Measurements from ENCODE around the gene COP1. TPM values are rescaled to one million over a fixed set of nuclear protein-coding genes. Genes with fewer than 3 reads are reported as not detected.

COP1 gene
- total RNA-seq, 4 donors from 2014 or later, result 37.7 to 51.4 (median 44.8) TPM

DNA sequence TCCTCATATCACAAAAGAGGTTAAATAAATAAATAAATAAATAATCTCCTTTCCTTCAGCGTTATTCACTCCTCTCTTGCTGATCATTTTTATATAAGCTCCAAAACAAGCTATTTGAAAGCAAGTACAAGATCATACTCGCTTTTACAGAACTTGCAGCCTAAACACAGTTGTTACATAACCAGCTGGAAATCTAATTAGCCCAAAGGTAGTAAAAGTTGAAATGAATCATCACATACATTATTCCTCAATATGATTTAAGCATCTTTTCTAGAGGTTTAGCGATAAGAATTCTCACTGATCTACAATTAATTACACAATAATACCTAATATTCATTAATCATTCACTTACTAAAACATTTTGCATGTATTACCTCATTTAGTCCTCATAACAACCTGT is 160.2 kb downstream of the COP1 start:
- no peaks in the 10 kb centered on the region for H3K9me3 ChIP-seq
- 92 to 97% methylated on average over 3 of the region's 3 CpGs for WGBS, 2 donors (ENCODE audit: low coverage in 1 of 2)
- H3K36me3 ChIP-seq, result peaks cover 0 to 16% of the 10 kb centered on the region in 2 donors
- no peak overlapping the region for H3K4me3 ChIP-seq
- H3K27ac ChIP-seq, result no peak overlapping the region
- no peaks in the 10 kb centered on the region for H3K4me1 ChIP-seq
- TF ChIP-seq, protein P1, sequence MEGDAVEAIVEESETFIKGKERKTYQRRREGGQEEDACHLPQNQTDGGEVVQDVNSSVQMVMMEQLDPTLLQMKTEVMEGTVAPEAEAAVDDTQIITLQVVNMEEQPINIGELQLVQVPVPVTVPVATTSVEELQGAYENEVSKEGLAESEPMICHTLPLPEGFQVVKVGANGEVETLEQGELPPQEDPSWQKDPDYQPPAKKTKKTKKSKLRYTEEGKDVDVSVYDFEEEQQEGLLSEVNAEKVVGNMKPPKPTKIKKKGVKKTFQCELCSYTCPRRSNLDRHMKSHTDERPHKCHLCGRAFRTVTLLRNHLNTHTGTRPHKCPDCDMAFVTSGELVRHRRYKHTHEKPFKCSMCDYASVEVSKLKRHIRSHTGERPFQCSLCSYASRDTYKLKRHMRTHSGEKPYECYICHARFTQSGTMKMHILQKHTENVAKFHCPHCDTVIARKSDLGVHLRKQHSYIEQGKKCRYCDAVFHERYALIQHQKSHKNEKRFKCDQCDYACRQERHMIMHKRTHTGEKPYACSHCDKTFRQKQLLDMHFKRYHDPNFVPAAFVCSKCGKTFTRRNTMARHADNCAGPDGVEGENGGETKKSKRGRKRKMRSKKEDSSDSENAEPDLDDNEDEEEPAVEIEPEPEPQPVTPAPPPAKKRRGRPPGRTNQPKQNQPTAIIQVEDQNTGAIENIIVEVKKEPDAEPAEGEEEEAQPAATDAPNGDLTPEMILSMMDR (IDR thresholded peaks at IDR 0.05), result no peak
- TF ChIP-seq POLR2A (IDR thresholded peaks at IDR 0.05), result no peak
- no peak for TF ChIP-seq POLR2AphosphoS5 (IDR thresholded peaks at IDR 0.05)
- no peak for TF ChIP-seq EP300 (IDR thresholded peaks at IDR 0.05)
- no peak for ATAC-seq
- H3K27me3 ChIP-seq, result no peaks in the 10 kb centered on the region

DNA sequence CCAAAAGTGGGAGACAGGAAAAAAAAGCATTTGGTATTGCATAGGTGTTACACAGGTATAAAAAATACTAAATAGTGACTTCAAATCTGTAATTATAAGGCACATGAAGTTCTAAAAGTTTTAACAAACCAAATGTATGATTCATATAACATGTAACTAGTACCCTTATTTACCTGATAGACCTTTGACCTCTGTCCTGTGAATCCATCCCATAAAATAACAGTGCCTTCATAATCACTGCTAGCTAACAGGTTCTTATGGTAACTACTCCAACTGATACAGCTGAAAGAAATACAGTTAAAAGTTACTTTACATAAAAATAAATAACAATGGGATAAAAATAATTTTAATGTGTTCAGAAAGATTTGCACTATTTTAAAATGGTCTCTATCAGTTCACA is 163.5 kb downstream of the COP1 start:
- no peaks in the 10 kb centered on the region for H3K4me1 ChIP-seq
- no peak for ATAC-seq
- H3K4me3 ChIP-seq, result no peak overlapping the region
- TF ChIP-seq, protein P1 (IDR thresholded peaks at IDR 0.05), result no peak
- no peak for TF ChIP-seq POLR2AphosphoS5 (IDR thresholded peaks at IDR 0.05)
- no peak for TF ChIP-seq POLR2A (IDR thresholded peaks at IDR 0.05)
- TF ChIP-seq EP300 (IDR thresholded peaks at IDR 0.05), result no peak
- peaks cover 0 to 45% of the 10 kb centered on the region in 2 donors for H3K36me3 ChIP-seq
- H3K27ac ChIP-seq, result no peak overlapping the region
- H3K27me3 ChIP-seq, result no peaks in the 10 kb centered on the region
- H3K9me3 ChIP-seq, result no peaks in the 10 kb centered on the region

DNA sequence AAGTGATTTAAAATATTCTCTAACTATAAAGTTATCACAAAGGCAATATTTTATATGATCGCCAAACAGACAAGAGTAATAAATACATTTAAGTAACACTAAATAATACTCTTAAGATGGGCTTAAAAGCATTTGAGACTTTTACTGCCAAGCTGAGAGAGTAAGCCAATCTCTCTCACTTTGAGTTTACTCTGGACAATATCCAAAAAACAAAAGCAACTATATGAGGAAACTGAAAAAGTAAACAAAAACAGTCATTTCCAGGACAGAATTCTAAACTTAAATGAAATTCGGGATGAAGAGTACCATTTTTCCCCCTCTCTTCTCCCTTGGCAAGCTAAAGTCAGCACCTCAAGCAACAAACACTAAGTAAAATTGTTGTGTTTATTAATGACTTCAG is 173.2 kb downstream of the COP1 start:
- Histone ChIP-seq H3K4me3 (no peak overlapping the region), H3K27me3 (no peaks in the 10 kb centered on the region), H3K36me3 (peaks cover 0 to 25% of the 10 kb centered on the region in 2 donors), H3K4me1 (peaks cover 0 to 6% (median 0%) of the 10 kb centered on the region in 3 donors), H3K27ac (no peak overlapping the region), H3K9me3 (no peaks in the 10 kb centered on the region)
- TF ChIP-seq POLR2A (IDR thresholded peaks at IDR 0.05), result no peak
- TF ChIP-seq, protein P1 (IDR thresholded peaks at IDR 0.05), result no peak
- TF ChIP-seq POLR2AphosphoS5 (IDR thresholded peaks at IDR 0.05), result no peak
- no peak for TF ChIP-seq EP300 (IDR thresholded peaks at IDR 0.05)
- ATAC-seq, result no peak
- 46 to 47% methylated on average over 2 of the region's 2 CpGs for WGBS, 2 donors (ENCODE audit: low coverage in 1 of 2)

DNA sequence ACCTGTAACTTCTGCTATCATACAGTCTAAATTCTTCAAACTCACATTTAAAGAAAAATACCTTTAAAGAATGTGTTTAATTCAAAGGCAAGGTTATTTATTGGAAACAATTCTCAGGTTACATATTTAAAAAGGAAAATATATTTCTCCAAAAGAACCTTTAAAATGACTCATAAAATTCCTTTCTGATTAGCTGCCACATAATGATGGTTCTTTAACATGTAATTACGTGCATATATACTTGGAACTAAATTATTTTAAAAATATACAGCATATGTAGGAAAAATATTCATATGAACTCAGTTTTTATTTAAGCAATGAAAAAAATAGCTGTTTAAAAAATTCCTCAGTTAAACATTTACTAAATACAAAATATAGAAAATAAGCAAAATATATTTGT is 173.6 kb downstream of the COP1 start:
- Histone ChIP-seq H3K27me3 (no peaks in the 10 kb centered on the region), H3K36me3 (peaks cover 0 to 21% of the 10 kb centered on the region in 2 donors), H3K4me3 (no peak overlapping the region), H3K27ac (no peak overlapping the region), H3K4me1 (peaks cover 0 to 6% (median 0%) of the 10 kb centered on the region in 3 donors), H3K9me3 (no peaks in the 10 kb centered on the region)
- 54 to 67% methylated on average over 1 of the region's 1 CpG for WGBS, 2 donors (ENCODE audit: low coverage in 1 of 2)
- TF ChIP-seq EP300 (IDR thresholded peaks at IDR 0.05) (no peak), POLR2AphosphoS5 (IDR thresholded peaks at IDR 0.05) (no peak), POLR2A (IDR thresholded peaks at IDR 0.05) (no peak)
- TF ChIP-seq, protein P1 (IDR thresholded peaks at IDR 0.05), result no peak
- ATAC-seq, result no peak

DNA sequence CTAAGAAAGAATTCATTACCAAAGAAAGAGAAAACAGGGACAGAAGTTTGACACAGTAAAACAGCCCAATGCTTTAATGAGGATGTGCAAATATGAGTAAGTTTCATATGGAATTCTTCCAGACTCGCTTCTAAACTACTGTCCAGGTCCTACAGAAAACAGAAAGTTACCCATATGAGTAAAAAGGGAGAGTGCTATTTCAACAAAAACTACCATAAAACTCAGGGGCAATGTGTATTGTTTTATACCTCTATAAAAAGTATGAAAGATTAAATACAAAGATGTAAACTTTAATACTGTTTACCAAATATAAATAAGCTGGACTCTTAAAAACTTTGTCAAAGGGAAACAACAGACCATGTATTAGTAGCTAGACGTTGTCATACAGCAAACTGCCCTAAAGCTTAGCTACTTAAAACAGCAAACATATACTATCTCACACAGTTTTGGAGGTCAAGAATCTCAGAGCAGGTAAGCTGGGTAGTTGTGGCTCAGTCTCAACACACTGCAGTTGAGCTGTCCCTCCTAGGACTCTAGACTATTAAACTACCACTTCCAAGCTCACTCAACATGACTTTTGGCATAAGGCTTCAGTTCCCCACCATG is 174.9 kb downstream of the COP1 start:
- no peak for ATAC-seq
- 79 to 92% methylated on average over 2 of the region's 2 CpGs for WGBS, 2 donors (ENCODE audit: low coverage in 1 of 2)
- H3K27me3 ChIP-seq, result no peaks in the 10 kb centered on the region
- H3K9me3 ChIP-seq, result no peaks in the 10 kb centered on the region
- no peak overlapping the region for H3K27ac ChIP-seq
- H3K4me3 ChIP-seq, result no peak overlapping the region
- H3K36me3 ChIP-seq, result peaks cover 3 to 15% of the 10 kb centered on the region in 2 donors
- peaks cover 0 to 6% (median 0%) of the 10 kb centered on the region in 3 donors for H3K4me1 ChIP-seq
- TF ChIP-seq EP300 (IDR thresholded peaks at IDR 0.05), result no peak
- no peak for TF ChIP-seq POLR2A (IDR thresholded peaks at IDR 0.05)
- TF ChIP-seq, protein P1 (IDR thresholded peaks at IDR 0.05), result no peak
- no peak for TF ChIP-seq POLR2AphosphoS5 (IDR thresholded peaks at IDR 0.05)
